Astrocyte (in vitro differentiated cells and primary cell): ENCODE measurements around the gene SERPINB1. TPM values are rescaled to one million over a fixed set of nuclear protein-coding genes. Genes with fewer than 3 reads are reported as not detected.

ENCODE experiments used
- DNase-seq: peaks from one replicate; pipeline ENCODE4 v3.0.0-alpha.2; 2010; ENCODE audit warnings: low read depth
- FAIRE-seq: peaks from 2 replicates; lab custom pipeline; 2011; peaks lifted over from hg19 to GRCh38; lab: Jason Lieb, UNC
- H2AFZ ChIP-seq: 2 replicates; pipeline ENCODE4 v1.6.0; 2012; ENCODE audit warnings: low read depth, low read length, inconsistent platforms
- H3K27ac ChIP-seq: 2 replicates; pipeline ENCODE4 v1.5.1; 2011; ENCODE audit warnings: low read depth, low read length, inconsistent platforms
- H3K27me3 ChIP-seq: 2 replicates; pipeline ENCODE4 v1.6.0; 2011; ENCODE audit warnings: low read length, inconsistent platforms; ENCODE audit not compliant: insufficient read depth
- H3K36me3 ChIP-seq: 2 replicates; pipeline ENCODE4 v1.5.1; 2011; ENCODE audit warnings: low read length, inconsistent platforms; ENCODE audit not compliant: insufficient read depth
- H3K4me1 ChIP-seq: 2 replicates; pipeline ENCODE4 v1.5.1; 2011; ENCODE audit warnings: low read length, inconsistent platforms; ENCODE audit not compliant: insufficient read depth
- H3K4me2 ChIP-seq: 2 replicates; pipeline ENCODE4 v1.6.0; 2012; ENCODE audit warnings: low read length, inconsistent platforms
- H3K4me3 ChIP-seq: 2 replicates; pipeline ENCODE4 v1.5.1; 2011; ENCODE audit warnings: low read depth, mild to moderate bottlenecking, low read length, inconsistent platforms; ENCODE audit not compliant: insufficient read depth
- H3K79me2 ChIP-seq: 2 replicates; pipeline ENCODE4 v1.6.0; 2012; ENCODE audit warnings: mild to moderate bottlenecking, low read length, inconsistent platforms; ENCODE audit not compliant: insufficient read depth
- H3K9ac ChIP-seq: 2 replicates; pipeline ENCODE4 v1.6.0; 2012; ENCODE audit warnings: mild to moderate bottlenecking, low read length, inconsistent platforms
- H3K9me3 ChIP-seq: 2 replicates; pipeline ENCODE4 v1.5.1; 2012; ENCODE audit warnings: low read depth, mild to moderate bottlenecking, low read length, inconsistent platforms; ENCODE audit not compliant: insufficient read depth
- H4K20me1 ChIP-seq: 2 replicates; pipeline ENCODE4 v1.6.0; 2012; ENCODE audit warnings: low read length, inconsistent platforms; ENCODE audit not compliant: insufficient read depth
- H3K27ac Mint-ChIP-seq: one replicate; pipeline ENCODE4 v1.8.0; 2021; ENCODE audit warnings: mild to moderate bottlenecking, mixed read lengths; ENCODE audit not compliant: unreplicated experiment
- H3K27me3 Mint-ChIP-seq: one replicate; pipeline ENCODE4 v1.8.0; 2021; ENCODE audit warnings: low read depth, mixed read lengths; ENCODE audit not compliant: unreplicated experiment
- H3K36me3 Mint-ChIP-seq: one replicate; pipeline ENCODE4 v1.8.0; 2021; ENCODE audit warnings: low read depth, mixed read lengths; ENCODE audit not compliant: unreplicated experiment
- H3K4me1 Mint-ChIP-seq: one replicate; pipeline ENCODE4 v1.8.0; 2021; ENCODE audit warnings: low read depth, mixed read lengths; ENCODE audit not compliant: unreplicated experiment
- H3K4me3 Mint-ChIP-seq: one replicate; pipeline ENCODE4 v1.8.0; 2021; ENCODE audit warnings: mild to moderate bottlenecking, moderate library complexity, mixed read lengths; ENCODE audit not compliant: unreplicated experiment
- H3K9me3 Mint-ChIP-seq: one replicate; pipeline ENCODE4 v1.8.0; 2021; ENCODE audit warnings: mild to moderate bottlenecking, mixed read lengths; ENCODE audit not compliant: unreplicated experiment
- EZH2 ChIP-seq: IDR thresholded peaks from 2 replicates; pipeline ENCODE4 v1.6.1; 2012; ENCODE audit warnings: mild to moderate bottlenecking, low read length, inconsistent platforms; ENCODE audit not compliant: insufficient read depth
- total RNA-seq: library from RNA; stranded (reverse); gene quantifications from 2 replicates; pipeline ENCODE4 v1.2.1, GENCODE V29; 2021
- TF ChIP-seq, protein P1 (sequence below): IDR thresholded peaks from 2 replicates; pipeline ENCODE4 v1.5.1; 2011; ENCODE audit warnings: low read depth, mild to moderate bottlenecking, inconsistent platforms, low read length, moderate library complexity; ENCODE audit not compliant: insufficient read depth

SERPINB1 gene
- total RNA-seq, 1 donor from 2014 or later: 1.5 TPM

DNA sequence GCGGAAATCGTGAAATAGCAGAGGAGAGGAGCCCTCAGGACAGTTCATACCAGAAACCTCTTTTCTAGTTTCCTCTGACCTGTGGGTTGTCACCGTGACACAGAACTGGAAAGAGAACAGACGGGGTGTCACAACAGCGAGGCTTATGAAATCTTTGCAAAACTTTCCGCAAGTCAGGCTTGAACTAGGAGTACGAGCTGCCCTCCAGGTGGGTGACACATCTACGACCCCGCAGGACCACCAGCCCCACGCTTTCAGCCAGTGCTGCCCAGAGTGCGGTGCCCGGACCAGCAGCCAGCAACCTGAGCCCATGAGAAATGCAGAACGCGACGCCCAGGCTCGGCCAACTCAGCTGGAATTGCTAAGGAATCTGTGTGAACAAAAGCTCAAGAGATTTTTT lies 45.7 kb downstream of the SERPINB1 start:
- peaks cover 12% of the 10 kb centered on the region for H3K4me1 Mint-ChIP-seq

GRCh38 chr6:2795162-2795561 lies 46.5 kb downstream of the SERPINB1 start:
- no peaks in the 10 kb centered on the region for H3K27me3 Mint-ChIP-seq
- Histone ChIP-seq H4K20me1 (no peaks in the 10 kb centered on the region), H3K27ac (no peak overlapping the region), H3K4me3 (no peak overlapping the region), H3K9me3 (no peaks in the 10 kb centered on the region), H2AFZ (no peak overlapping the region), H3K79me2 (peaks cover under 1% of the 10 kb centered on the region), H3K27me3 (no peaks in the 10 kb centered on the region), H3K4me2 (no peak overlapping the region), H3K4me1 (peaks cover 22% of the 10 kb centered on the region), H3K36me3 (no peaks in the 10 kb centered on the region), H3K9ac (no peak overlapping the region)
- DNase-seq (no peak), FAIRE-seq (no peak)
- H3K4me3 Mint-ChIP-seq: no peak overlapping the region
- peaks cover 16% of the 10 kb centered on the region for H3K4me1 Mint-ChIP-seq
- TF ChIP-seq, protein P1, sequence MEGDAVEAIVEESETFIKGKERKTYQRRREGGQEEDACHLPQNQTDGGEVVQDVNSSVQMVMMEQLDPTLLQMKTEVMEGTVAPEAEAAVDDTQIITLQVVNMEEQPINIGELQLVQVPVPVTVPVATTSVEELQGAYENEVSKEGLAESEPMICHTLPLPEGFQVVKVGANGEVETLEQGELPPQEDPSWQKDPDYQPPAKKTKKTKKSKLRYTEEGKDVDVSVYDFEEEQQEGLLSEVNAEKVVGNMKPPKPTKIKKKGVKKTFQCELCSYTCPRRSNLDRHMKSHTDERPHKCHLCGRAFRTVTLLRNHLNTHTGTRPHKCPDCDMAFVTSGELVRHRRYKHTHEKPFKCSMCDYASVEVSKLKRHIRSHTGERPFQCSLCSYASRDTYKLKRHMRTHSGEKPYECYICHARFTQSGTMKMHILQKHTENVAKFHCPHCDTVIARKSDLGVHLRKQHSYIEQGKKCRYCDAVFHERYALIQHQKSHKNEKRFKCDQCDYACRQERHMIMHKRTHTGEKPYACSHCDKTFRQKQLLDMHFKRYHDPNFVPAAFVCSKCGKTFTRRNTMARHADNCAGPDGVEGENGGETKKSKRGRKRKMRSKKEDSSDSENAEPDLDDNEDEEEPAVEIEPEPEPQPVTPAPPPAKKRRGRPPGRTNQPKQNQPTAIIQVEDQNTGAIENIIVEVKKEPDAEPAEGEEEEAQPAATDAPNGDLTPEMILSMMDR: no peak
- TF ChIP-seq EZH2: no peak
- H3K9me3 Mint-ChIP-seq: no peaks in the 10 kb centered on the region
- H3K27ac Mint-ChIP-seq: no peak overlapping the region
- H3K36me3 Mint-ChIP-seq: peaks cover 8% of the 10 kb centered on the region

More for the DNA sequence above, 45.7 kb downstream of the SERPINB1 start:
- no peaks in the 10 kb centered on the region for H3K27me3 ChIP-seq
- peaks cover 8% of the 10 kb centered on the region for H3K36me3 Mint-ChIP-seq
- H3K9me3 Mint-ChIP-seq: no peaks in the 10 kb centered on the region
- H4K20me1 ChIP-seq: no peaks in the 10 kb centered on the region
- H3K79me2 ChIP-seq: no peaks in the 10 kb centered on the region
- H3K9ac ChIP-seq: no peak overlapping the region
- no peak overlapping the region for H3K4me3 ChIP-seq
- no peak overlapping the region for H3K4me3 Mint-ChIP-seq
- H3K36me3 ChIP-seq: no peaks in the 10 kb centered on the region
- H3K27me3 Mint-ChIP-seq: no peaks in the 10 kb centered on the region
- H3K4me1 ChIP-seq: peaks cover 15% of the 10 kb centered on the region
- no peak for FAIRE-seq
- no peaks in the 10 kb centered on the region for H3K9me3 ChIP-seq
- H2AFZ ChIP-seq: no peak overlapping the region
- no peak overlapping the region for H3K27ac ChIP-seq
- no peak overlapping the region for H3K4me2 ChIP-seq
- DNase-seq: no peak
- TF ChIP-seq EZH2: no peak
- TF ChIP-seq, protein P1: no peak
- H3K27ac Mint-ChIP-seq: no peak overlapping the region

- peaks cover 8% of the 10 kb centered on the region for H3K36me3 Mint-ChIP-seq
- H3K4me1 Mint-ChIP-seq: peaks cover 18% of the 10 kb centered on the region
- FAIRE-seq (no peak), DNase-seq (peak; percentile 58)
- peaks cover 3% of the 10 kb centered on the region for H3K79me2 ChIP-seq
- H3K4me3 ChIP-seq: no peak overlapping the region
- no peaks in the 10 kb centered on the region for H3K9me3 ChIP-seq
- H3K9ac ChIP-seq: no peak overlapping the region
- TF ChIP-seq, protein P1: no peak
- no peak for TF ChIP-seq EZH2
- H4K20me1 ChIP-seq: no peaks in the 10 kb centered on the region
- H3K9me3 Mint-ChIP-seq: no peaks in the 10 kb centered on the region
- H3K4me3 Mint-ChIP-seq: no peak overlapping the region
- no peak overlapping the region for H3K27ac ChIP-seq
- no peaks in the 10 kb centered on the region for H3K27me3 ChIP-seq
- no peaks in the 10 kb centered on the region for H3K27me3 Mint-ChIP-seq
- H3K27ac Mint-ChIP-seq: no peak overlapping the region
- H3K4me2 ChIP-seq: no peak overlapping the region
- H2AFZ ChIP-seq: no peak overlapping the region
- no peaks in the 10 kb centered on the region for H3K36me3 ChIP-seq
- H3K4me1 ChIP-seq: peaks cover 22% of the 10 kb centered on the region
Measured at GRCh38 chr6:2794171-2794730, 47.4 kb downstream of the SERPINB1 start.
